ENCODE results near the gene SLC22A17. TPM values are rescaled to one million over a fixed set of nuclear protein-coding genes. Genes with fewer than 3 reads are reported as not detected.
A peak's percentile ranks its signal among the peaks of the same experiment; 100 is the strongest.

The SLC22A17 gene
- total and polyA plus RNA-seq, 2 of the 13 experiments (the other 11 are each of a cell fraction or from before 2014, with no cell fraction given) = 0.95 to 1.1 TPM

GRCh38 chr14:23297611-23298277 is 54.9 kb downstream of the SLC22A17 start:
- DNase-seq (ENCODE audit: low spot score) (no peak), ATAC-seq (no peak), FAIRE-seq (no peak)
- intact Hi-C loops (cut with micrococcal nuclease; ENCODE audit: unreplicated experiment) (loop anchor here (5.0 kb wide), 1 partner anchor 175 kb away; no protein-coding TSS in a partner anchor), in situ Hi-C loops (cut with HindIII; ENCODE audit: extremely low pct_ligation_motif_present, low pct_unique_long_range_greater_than_20kb) (loop anchor here (5.0 kb wide), 1 partner anchor 35 kb away; no protein-coding TSS in a partner anchor)
- 97% methylated on average over 7 of the region's 7 CpGs for WGBS (ENCODE audit: low lambda C conversion rate)
- no peak overlapping the region for H3K4me3 ChIP-seq (replicated peaks in 1 of 3; ENCODE audit: insufficient read depth in 1 of 3, low read depth in 2 of 3, low read length in 3 of 3)
- ChIA-PET POLR2A (interaction anchor here (3.1 to 18.7 kb wide), 2 partner anchors 11 to 24 kb away, joined by 23 to 1053 read pairs; partner anchors contain the start of genes HOMEZ and PABPN1), CTCF (ENCODE audit: low intra/inter-chr PET ratio, low total read pairs) (no interaction called here)
- H3K27me3 ChIP-seq (ENCODE audit: control insufficient read depth in 1 of 2, insufficient read depth in 2 of 2, low read length in 2 of 2) = no peaks in the 10 kb centered on the region; a peak in 1 of 5 replicates
- no peak overlapping the region for H2AFZ ChIP-seq (ENCODE audit: low read length)
- no peaks in the 10 kb centered on the region for H3K9me3 ChIP-seq (ENCODE audit: low read length)
- BruUV-seq (replicated peaks) = no TSS peak
- H3K79me2 ChIP-seq (ENCODE audit: insufficient read depth, low read length) = peaks cover 4% of the 10 kb centered on the region
- H3K4me1 ChIP-seq (ENCODE audit: insufficient read depth, low read length) = peaks cover 36% of the 10 kb centered on the region
- no peak overlapping the region for H3K9ac ChIP-seq (ENCODE audit: insufficient read depth, low read depth, low read length)
- H3K36me3 ChIP-seq (replicated peaks in 1 of 2; ENCODE audit: control insufficient read depth in 1 of 2, insufficient read depth in 2 of 2, low read length in 2 of 2) = peaks cover 3% of the 10 kb centered on the region in 2 experiments; a peak in 1 of 5 replicates
- TF ChIP-seq KDM2A (CRISPR knock-in tag; IDR thresholded peaks at IDR 0.05; ENCODE audit: borderline replicate concordance, low read depth) (peak; percentile 27; the same call in 1 of the 2 replicates), JUNB (CRISPR knock-in tag; IDR thresholded peaks at IDR 0.05; ENCODE audit: borderline replicate concordance) (no peak), TCF12 (IDR thresholded peaks at IDR 0.05) (no peak), TCF12 (CRISPR knock-in tag; IDR thresholded peaks at IDR 0.05) (0 out of 2 replicates have a peak, but pooled peaks have one; percentile 33), POLR2AphosphoS5 (IDR thresholded peaks at IDR 0.05; ENCODE audit: low read depth, low read length) (peak; percentile 13; the same call in 1 of the 2 replicates), RBM22 (optimal IDR thresholded peaks at IDR 0.05; ENCODE audit: low read length) (no peak), SP1 (IDR thresholded peaks at IDR 0.05) (no peak), SP1 (CRISPR knock-in tag; IDR thresholded peaks at IDR 0.05) (no peak), EP300 (IDR thresholded peaks at IDR 0.05; ENCODE audit: low read depth in 2 of 2, low read length in 2 of 2) (no peak), EP300 (CRISPR knock-in tag; IDR thresholded peaks at IDR 0.05; ENCODE audit: borderline replicate concordance) (no peak), TCF7 (IDR thresholded peaks at IDR 0.05; ENCODE audit: low read depth) (no peak), TOPORS (CRISPR knock-in tag; IDR thresholded peaks at IDR 0.05) (no peak)
- TF ChIP-seq, protein P1, sequence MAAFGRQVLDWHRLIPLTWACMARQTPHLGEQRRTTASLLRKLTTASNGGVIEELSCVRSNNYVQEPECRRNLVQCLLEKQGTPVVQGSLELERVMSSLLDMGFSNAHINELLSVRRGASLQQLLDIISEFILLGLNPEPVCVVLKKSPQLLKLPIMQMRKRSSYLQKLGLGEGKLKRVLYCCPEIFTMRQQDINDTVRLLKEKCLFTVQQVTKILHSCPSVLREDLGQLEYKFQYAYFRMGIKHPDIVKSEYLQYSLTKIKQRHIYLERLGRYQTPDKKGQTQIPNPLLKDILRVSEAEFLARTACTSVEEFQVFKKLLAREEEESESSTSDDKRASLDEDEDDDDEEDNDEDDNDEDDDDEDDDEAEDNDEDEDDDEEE (CRISPR knock-in tag; IDR thresholded peaks at IDR 0.05) = 0 out of 2 replicates have a peak, but pooled peaks have one; percentile 21
- no peak overlapping the region for H3K4me2 ChIP-seq (ENCODE audit: low read depth, low read length)
- no peaks in the 10 kb centered on the region for H4K20me1 ChIP-seq (ENCODE audit: insufficient read depth, low read length)
- H3K27ac ChIP-seq (ENCODE audit: extremely low read length, insufficient read depth, low read length) = no peak overlapping the region
